Hepatocyte (in vitro differentiated cells): Measurements from ENCODE around the gene LRMDA. TPM values are rescaled to one million over a fixed set of nuclear protein-coding genes. Genes with fewer than 3 reads are reported as not detected.

Experiments used
- DNase-seq: peaks from one replicate; pipeline ENCODE4 v3.0.0-alpha.2; 2016; ENCODE audit warnings: low spot score
- H2AFZ ChIP-seq: fragments of 200-600 bp; sonication (generic); 2 replicates; pipeline ENCODE4 v1.6.0; 2016; ENCODE audit warnings: antibody characterized with exemption, mild to moderate bottlenecking
- H3K27ac ChIP-seq: fragments of 200-600 bp; sonication (generic); 2 replicates; pipeline ENCODE4 v1.5.1; 2016; ENCODE audit warnings: mild to moderate bottlenecking
- H3K27me3 ChIP-seq: fragments of 200-600 bp; sonication (generic); 2 replicates; pipeline ENCODE4 v1.6.1; 2016
- H3K36me3 ChIP-seq: fragments of 200-600 bp; sonication (generic); replicated peaks from 2 replicates; pipeline ENCODE4 v1.5.1; 2016; ENCODE audit warnings: low read depth; ENCODE audit not compliant: insufficient read depth
- H3K4me1 ChIP-seq: fragments of 200-600 bp; sonication (generic); 2 replicates; pipeline ENCODE4 v1.5.1; 2016; ENCODE audit warnings: mild to moderate bottlenecking, moderate library complexity; ENCODE audit not compliant: insufficient read depth
- H3K4me2 ChIP-seq: fragments of 200-600 bp; sonication (generic); 2 replicates; pipeline ENCODE4 v1.6.0; 2016
- H3K4me3 ChIP-seq: fragments of 200-600 bp; sonication (generic); 2 replicates; pipeline ENCODE4 v1.5.1; 2016; ENCODE audit warnings: mild to moderate bottlenecking
- H3K79me2 ChIP-seq: fragments of 200-600 bp; sonication (generic); 2 replicates; pipeline ENCODE4 v1.6.0; 2017; ENCODE audit warnings: mild to moderate bottlenecking
- H3K9me2 ChIP-seq: fragments of 200-600 bp; sonication (generic); replicated peaks from 2 replicates; pipeline ENCODE4 v1.6.0; 2017; ENCODE audit warnings: mild to moderate bottlenecking; ENCODE audit not compliant: insufficient read depth
- H3K9me3 ChIP-seq: fragments of 200-600 bp; sonication (generic); 2 replicates; pipeline ENCODE4 v1.5.1; 2016; ENCODE audit warnings: low read depth, mild to moderate bottlenecking
- H4K20me1 ChIP-seq: fragments of 200-600 bp; sonication (generic); 2 replicates; pipeline ENCODE4 v1.6.0; 2016; ENCODE audit warnings: mild to moderate bottlenecking; ENCODE audit not compliant: insufficient read depth, poor library complexity, severe bottlenecking
- CTCF ChIP-seq: fragments of 200-600 bp; sonication (generic); IDR thresholded peaks from 2 replicates; pipeline ENCODE4 v1.5.1; 2016; ENCODE audit warnings: antibody characterized with exemption, mild to moderate bottlenecking; ENCODE audit not compliant: poor library complexity
- EZH2 ChIP-seq: fragments of 200-600 bp; sonication (generic); IDR thresholded peaks from 2 replicates; pipeline ENCODE4 v1.6.1; 2016; ENCODE audit warnings: antibody characterized with exemption, mild to moderate bottlenecking, borderline replicate concordance
- EZH2phosphoT487 ChIP-seq: fragments of 200-600 bp; sonication (generic); IDR thresholded peaks from one replicate; pipeline ENCODE4 v1.6.1; 2018; ENCODE audit warnings: antibody characterized with exemption, mild to moderate bottlenecking, low read depth, moderate library complexity; ENCODE audit not compliant: unreplicated experiment, severe bottlenecking
- WGBS: methylation state at CpG from one replicate; pipeline ENCODE4 v1.1.6; 2016; ENCODE audit warnings: low lambda C conversion rate; ENCODE audit errors: missing lambda C conversion rate; 5-methylcytosine and 5-hydroxymethylcytosine counted together
- polyA plus RNA-seq: library from polyadenylated mRNA; unstranded; fragments of >200 nt; fragmentation: Nextera tagmentation; extraction: Ambion mirVana; gene quantifications from 2 replicates; pipeline ENCODE4 v1.2.1, GENCODE V29; 2016
- total RNA-seq: library from RNA; depleted of rRNA; stranded (reverse); fragments of >200 nt; gene quantifications from 2 replicates; pipeline ENCODE4 v1.2.3, GENCODE V29; 2014

Gene LRMDA
- total and polyA plus RNA-seq, 2 experiments from 2014 or later: 5.6 to 15.7 TPM

- no peak overlapping the region for H2AFZ ChIP-seq
- DNase-seq: no peak
- H4K20me1 ChIP-seq: no peaks in the 10 kb centered on the region
- H3K4me1 ChIP-seq: peaks cover 12% of the 10 kb centered on the region
- H3K4me2 ChIP-seq: no peak overlapping the region
- no peaks in the 10 kb centered on the region for H3K79me2 ChIP-seq
- no peak overlapping the region for H3K27ac ChIP-seq
- no peak for TF ChIP-seq CTCF
- TF ChIP-seq EZH2phosphoT487: no peak
- TF ChIP-seq EZH2: no peak
- peaks cover 4% of the 10 kb centered on the region for H3K27me3 ChIP-seq
- no peaks in the 10 kb centered on the region for H3K9me3 ChIP-seq
- WGBS: 75% methylated on average over 5 of the region's 5 CpGs
- no peak overlapping the region for H3K4me3 ChIP-seq
- H3K9me2 ChIP-seq: no peaks in the 10 kb centered on the region
- H3K36me3 ChIP-seq: no peaks in the 10 kb centered on the region
These were observed 376.0 kb downstream of the LRMDA start for GRCh38 chr10:75807456-75807855.

DNA sequence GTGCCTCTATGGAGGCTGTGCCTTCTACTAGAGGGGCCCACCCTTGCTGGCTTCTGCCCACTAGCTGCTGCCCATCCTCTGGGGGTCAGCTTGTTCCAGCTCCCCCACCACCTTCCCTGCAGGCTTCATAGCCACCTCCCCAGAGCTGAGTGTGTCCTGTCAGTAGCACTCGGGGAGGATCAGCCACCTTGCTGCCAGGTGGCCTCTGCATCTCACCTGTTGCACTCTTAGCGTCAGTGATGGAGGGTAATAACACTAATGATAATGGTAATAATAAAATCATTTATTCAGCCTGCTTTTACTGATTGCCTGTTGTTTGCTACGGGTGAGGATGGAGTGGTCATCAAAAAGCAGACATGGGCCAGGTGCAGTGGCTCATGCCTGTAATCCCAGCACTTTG is 377.6 kb downstream of the LRMDA start:
- Histone ChIP-seq H2AFZ (no peak overlapping the region), H3K9me3 (no peaks in the 10 kb centered on the region), H3K9me2 (no peaks in the 10 kb centered on the region), H4K20me1 (no peaks in the 10 kb centered on the region), H3K79me2 (no peaks in the 10 kb centered on the region), H3K27me3 (peaks cover 4% of the 10 kb centered on the region), H3K27ac (no peak overlapping the region), H3K4me2 (no peak overlapping the region), H3K36me3 (no peaks in the 10 kb centered on the region), H3K4me3 (no peak overlapping the region), H3K4me1 (peaks cover 3% of the 10 kb centered on the region)
- no peak for DNase-seq
- no peak for TF ChIP-seq CTCF
- no peak for TF ChIP-seq EZH2phosphoT487
- TF ChIP-seq EZH2: no peak
- 92% methylated on average over 3 of the region's 3 CpGs for WGBS

DNA sequence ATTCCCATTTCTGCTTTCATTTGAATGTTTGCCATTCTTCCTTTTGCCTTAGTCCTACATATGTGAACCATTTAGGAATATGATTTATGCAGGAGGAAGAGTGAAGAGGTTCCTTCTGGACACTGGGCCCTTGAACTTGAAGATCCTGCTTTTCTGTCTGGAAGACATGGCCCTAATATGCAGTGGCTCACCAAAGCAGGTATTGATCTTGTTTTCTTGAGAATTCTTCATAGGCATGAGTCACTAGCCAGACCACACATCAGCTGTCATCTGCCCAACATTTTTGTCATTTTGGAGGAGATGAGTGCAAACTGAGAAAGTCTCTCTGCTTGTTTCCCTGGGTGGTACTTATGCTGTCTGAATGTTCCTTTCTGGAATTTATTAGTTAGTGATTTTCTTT is 382.6 kb downstream of the LRMDA start:
- Histone ChIP-seq H3K4me2 (no peak overlapping the region), H3K4me1 (no peaks in the 10 kb centered on the region), H2AFZ (no peak overlapping the region), H3K4me3 (no peak overlapping the region), H3K9me2 (no peaks in the 10 kb centered on the region), H3K9me3 (no peaks in the 10 kb centered on the region), H3K27ac (no peak overlapping the region), H4K20me1 (no peaks in the 10 kb centered on the region), H3K36me3 (no peaks in the 10 kb centered on the region), H3K79me2 (no peaks in the 10 kb centered on the region), H3K27me3 (peaks cover 4% of the 10 kb centered on the region)
- no peak for TF ChIP-seq EZH2phosphoT487
- no peak for TF ChIP-seq EZH2
- no peak for TF ChIP-seq CTCF
- DNase-seq: no peak

DNA sequence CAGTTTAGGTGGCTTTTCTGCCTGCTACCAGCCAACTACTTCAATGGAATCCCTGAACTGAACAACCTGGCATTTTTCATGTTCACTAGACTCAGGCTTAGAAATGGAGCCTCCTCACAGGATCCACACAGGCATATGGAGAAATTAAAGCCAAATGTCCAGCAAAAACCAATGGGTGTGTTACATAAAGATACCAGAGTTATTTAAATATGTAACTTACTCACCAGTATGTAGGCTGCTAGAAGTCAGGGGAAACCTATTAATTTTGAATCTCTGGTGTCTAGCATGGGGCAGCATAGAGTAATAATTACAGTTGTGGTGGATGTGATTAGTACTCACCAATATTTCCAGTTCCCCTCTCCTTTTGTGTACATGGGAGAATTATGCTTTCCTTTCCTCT is 383.6 kb downstream of the LRMDA start:
- Histone ChIP-seq H3K4me2 (no peak overlapping the region), H4K20me1 (no peaks in the 10 kb centered on the region), H2AFZ (no peak overlapping the region), H3K4me1 (no peaks in the 10 kb centered on the region), H3K9me2 (no peaks in the 10 kb centered on the region), H3K27me3 (no peaks in the 10 kb centered on the region), H3K36me3 (no peaks in the 10 kb centered on the region), H3K9me3 (no peaks in the 10 kb centered on the region), H3K4me3 (no peak overlapping the region), H3K27ac (no peak overlapping the region), H3K79me2 (no peaks in the 10 kb centered on the region)
- no peak for DNase-seq
- TF ChIP-seq EZH2 (no peak), EZH2phosphoT487 (no peak), CTCF (no peak)
